ENCODE measurements around the gene HAUS6.
"Not testable (repeated sequence)": the region's sequence is repeated elsewhere in the genome, so short reads cannot be mapped to it uniquely, and the experiment has no call there.

The HAUS6 gene

DNA sequence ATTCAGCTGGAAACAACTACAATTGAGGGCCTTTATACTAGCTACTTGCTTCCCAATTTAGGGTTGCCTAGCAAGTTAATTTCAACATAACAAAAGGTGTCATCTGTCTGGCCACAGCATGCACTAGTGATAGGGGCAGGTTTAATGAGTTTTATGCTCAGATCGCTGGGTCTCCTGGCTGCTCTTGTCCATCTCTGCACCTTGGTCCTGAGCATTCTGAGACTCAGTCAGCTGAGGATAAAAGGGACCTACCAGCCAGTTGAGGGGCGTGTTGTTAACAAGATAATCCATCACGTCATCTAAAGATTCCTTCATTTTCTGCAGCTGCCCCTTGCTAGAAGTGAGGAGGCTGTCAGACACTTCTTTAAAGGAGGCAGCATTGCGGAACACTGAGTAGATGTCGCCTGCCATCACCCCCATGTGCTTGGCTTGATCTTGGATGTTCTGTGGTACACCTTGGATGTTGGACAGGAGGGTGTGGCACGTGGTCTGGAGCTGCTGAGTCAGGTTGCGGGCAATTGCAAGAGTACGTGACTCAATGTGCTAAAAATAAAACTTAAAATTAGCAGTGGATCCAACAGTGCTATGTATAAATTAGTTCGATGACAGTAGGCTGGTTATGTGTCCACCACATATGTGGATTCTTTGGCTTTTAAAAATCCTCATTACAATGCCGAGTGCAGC lies 13.5 kb upstream of the HAUS6 start:
- no peak for DNase-seq

DNA sequence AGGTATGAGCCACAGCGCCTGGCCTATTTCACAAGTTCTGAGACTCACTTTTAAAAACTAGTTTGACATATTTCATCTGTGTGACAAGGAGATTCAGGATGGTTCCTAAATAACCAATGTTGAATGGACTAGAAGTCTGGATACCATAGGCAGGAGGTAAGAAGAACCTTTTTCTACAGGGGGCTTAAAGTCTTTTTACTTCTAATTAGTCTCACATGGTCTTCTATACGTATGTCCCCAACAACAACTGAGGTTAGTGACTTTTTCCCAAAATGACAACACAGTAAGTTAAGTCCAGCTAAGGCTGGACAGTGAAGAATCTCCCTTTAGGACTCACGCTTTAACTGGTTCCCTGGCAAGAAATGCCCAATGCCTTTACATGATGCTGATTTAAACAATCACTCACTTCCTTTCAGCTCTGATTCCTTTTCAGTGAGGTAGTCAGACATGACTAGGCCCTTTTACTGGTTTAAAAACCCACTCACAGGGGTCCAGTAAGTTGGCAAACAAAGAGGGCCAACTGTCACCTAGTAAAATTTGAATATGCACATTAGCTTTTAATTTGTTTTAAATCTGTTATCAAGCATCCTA lies 12.1 kb upstream of the HAUS6 start:
- DNase-seq = no peak

DNA sequence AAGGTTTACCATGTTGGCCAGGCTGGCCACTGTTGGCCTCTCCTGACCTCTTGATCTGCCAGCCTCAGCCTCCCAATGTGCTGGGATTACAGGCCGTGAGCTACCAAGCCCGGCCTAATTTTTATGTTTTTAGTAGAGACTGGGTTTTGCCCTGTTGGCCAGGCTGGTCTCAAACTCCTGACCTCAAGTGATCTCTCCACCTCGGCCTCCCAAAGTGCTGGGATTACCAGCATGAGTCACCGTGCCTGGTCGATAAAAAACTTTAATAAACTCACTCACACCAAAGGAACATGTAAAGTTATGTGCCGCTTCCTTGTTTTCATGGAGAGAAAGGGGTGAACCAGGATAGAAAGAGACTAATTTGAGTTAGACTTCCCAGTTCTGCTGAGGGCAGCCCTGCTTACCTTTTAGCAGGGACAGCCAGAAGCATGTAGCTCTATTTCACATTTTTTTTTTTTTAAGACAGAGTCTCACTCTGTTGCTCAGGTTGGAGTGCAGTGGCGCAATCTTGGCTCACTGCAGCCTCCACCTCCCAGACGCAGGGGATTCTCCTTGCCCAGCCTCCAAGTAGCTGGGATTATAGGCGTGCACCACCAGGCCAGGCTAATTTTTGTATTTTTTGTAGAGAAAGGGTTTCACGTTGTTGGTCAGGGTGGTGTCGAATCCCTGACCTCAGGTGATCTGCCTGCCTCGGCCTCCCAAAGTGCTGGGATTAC lies 11.4 kb upstream of the HAUS6 start:
- DNase-seq = no peak

DNA sequence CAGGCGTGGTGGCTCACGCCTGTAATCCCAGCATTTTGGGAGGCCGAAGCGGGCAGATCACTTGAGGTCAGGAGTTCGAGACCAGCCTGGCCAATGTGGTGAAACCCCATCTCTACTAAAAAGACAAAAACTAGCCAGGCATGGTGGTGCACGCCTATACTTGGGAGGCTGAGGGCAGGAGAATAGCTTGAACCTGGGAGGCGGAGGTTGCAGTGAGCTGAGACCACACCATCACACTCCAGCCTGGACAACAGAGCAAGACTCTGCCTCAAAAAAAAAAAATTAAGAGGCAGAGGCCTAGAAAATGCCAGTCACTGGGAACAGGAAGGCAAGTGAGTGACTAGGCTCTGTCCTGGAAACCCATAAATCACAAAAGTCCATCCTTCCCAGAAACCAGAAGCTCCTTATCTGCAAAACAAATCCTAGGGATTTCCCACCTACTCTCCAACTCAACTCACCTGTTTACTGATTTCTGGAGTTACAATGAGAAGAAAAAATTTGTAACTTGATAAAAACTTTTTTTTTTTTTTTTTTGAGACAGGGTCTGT lies 10.4 kb upstream of the HAUS6 start:
- DNase-seq = not testable (repeated sequence)

DNA sequence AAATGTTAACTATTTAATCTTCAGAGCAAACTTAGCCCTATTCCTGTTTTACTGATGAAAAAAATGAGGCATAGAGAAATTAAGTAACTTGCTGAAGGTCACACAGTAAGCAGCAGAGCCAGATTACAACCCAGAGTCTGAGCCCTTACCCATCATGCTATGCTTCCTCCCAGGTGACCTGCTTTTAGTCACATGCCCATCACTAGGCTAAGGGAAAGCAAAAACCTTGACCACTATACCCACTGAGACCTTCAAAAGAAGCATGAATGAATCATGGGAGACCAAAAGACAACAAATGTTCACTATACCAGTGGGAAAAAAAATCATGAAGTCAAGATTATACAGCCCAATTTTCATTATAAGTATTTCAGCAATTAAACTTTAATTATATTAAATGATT lies 5.3 kb upstream of the HAUS6 start:
- DNase-seq = no peak

DNA sequence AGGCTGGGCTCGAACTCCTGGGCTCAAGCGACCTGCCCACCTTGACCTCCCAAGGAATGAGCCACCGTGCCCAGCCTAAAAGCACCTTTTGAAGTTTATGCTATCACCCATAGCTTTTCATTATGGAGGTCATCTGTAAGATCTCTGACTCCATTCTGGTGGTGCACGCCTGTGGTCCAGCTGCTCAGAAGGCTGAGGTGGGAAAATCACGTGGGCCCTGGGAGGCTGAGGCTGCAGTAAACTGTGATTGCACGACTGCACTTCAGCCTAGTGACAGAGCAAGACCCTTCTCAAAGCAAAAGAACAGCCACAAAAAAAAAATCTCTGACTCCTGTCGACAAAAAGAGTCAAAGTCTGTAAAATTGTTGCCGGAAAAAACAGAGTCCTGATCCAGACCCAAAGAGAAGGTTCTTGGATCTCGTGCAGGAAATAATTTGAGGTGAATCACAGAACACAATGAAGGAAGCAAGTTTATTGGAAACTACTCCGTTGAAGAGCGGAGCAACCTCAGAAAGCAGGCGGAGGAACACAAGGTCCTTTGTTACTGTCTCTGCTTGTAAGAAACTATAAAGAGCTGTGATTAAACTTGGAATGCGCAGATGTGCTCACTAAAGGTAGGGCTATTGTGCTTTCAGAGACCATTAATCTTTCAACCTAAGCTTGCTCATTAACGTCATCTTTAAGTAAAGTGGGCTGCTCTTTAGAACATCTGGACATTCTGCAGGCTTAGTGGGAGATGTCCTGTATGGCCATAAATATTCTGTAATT lies 2.0 kb upstream of the HAUS6 start:
- DNase-seq = no peak

DNA sequence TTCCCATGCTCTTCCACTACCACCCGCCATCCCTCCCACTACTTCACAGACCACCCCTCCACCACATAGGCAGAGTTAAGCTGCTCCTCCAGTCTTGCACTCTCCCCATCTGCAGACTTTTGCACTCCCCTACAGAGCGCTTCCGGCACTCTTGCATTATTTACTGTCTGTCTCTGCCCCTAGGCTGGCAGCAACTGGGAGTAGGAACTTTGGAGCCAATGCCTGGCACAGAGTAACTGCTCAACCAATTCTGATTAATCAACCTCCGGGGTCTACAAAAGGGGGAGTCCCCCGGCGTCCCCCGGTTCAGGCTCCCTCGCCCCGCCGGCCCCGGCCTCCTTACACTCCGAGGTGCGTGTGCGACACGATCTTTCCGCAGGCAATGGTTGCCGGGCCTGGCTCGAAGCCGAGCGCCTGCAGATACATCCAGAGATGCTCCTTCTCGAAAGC lies 498 bp downstream of the HAUS6 start:
- peak; percentile 17 for DNase-seq

DNA sequence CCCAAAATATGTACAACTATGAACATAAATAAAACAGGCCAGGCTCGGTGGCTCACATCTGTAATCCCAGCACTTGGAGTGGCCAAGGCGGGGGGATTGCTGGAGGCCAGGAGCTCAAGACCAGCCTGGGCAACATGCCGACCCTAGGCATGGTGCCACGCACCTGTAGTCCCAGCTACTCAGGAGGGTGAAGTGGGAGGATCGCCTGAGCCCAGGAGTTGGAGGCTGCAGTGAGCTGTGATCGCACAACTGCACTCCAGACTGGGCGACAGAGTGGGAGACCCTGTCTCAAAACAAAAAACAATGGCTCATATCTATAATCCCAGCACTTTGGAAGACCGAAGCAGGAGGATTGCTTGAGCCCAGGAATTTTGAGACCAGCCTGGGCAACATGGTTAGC lies 1.5 kb downstream of the HAUS6 start:
- DNase-seq = no peak

DNA sequence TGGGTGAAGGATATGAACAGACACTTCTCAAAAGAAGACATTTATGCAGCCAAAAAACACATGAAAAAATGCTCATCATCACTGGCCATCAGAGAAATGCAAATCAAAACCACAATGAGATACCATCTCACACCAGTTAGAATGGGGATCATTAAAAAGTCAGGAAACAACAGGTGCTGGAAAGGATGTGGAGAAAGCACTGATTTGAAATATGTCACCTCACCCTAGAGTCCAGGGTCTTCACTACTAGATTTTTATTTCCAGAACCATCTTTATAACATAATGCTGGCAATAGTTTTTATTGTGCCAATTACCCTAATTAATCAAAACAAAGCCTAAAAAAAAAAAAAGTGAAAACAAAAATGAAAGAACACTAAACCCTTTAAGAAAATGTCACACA lies 5.3 kb downstream of the HAUS6 start:
- DNase-seq = not testable (repeated sequence)

DNA sequence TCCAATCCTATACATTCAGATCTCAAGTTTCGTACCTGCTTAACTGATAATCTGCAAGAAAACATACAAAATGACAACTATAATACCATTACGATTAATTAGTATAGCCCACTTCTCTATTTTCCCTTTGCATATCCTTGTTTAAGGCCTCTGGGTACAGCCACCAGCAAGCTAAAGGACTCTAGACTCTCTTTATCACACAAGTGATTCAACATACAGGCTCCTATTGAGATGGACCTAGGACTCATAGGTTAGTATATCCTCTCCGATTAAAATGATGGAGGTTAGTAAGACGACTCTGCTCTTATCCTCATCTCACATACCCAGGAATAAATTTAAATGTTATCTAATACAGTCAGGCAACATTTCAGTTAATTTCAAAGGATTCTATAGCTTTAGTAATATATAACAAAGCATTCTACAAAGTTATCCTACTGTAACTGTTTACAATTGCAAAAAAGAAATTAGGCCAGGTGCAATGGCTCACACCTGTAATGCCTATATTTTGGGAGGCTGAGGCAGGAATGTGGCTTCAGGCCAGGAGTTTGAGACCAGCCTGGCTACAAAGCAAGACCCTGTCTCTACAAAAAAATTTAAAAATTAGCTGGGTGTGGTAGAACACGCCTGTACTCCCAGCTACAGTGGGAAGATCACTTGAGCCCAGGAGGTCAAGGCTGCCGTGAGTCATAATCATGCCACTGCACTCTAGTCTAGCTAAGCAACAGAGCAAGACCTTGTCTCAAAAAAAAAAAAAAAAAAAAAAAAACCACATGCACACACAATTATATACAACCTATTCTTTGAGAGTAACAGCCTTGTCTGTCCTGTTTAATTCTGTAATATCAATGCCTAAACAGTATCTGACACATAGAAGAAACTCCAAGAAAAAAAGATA lies 15.4 kb downstream of the HAUS6 start:
- DNase-seq = no peak

DNA sequence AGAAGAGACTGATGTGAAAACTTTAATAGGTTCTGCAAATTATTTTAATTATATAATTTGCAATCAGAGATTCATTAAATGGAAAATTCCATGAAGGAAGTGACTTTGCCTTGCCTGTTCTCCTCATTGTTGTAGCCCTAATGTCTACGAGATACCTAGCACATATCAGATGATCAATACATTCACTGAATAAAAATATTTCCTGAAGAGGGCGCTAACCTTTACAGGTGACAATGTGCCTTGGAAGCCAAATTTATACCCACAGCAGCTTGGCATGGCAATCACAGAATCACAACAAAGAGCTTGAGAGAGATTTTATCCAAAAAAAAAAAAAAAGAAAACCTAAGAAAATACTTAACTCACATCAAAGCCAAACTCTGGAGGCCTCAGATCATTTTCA lies 17.4 kb downstream of the HAUS6 start:
- DNase-seq = no peak

DNA sequence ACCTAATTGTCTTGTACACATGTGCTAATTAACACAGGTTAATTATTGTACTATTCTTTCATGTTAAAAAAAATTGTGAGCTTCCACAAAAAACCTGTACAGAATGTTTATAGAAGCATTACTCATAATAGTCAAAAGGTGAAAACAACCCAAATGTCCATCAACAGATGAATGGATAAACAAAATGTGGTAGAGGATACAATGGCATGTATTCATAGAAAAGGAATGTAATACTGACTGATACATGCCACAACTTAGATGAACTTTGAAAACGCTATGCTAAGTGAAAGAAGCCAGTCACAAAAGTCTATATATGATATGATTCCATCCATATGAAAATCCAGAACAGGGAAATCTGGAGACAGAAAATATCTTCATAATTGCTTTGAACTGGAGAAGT lies 27.9 kb downstream of the HAUS6 start:
- no peak for DNase-seq

DNA sequence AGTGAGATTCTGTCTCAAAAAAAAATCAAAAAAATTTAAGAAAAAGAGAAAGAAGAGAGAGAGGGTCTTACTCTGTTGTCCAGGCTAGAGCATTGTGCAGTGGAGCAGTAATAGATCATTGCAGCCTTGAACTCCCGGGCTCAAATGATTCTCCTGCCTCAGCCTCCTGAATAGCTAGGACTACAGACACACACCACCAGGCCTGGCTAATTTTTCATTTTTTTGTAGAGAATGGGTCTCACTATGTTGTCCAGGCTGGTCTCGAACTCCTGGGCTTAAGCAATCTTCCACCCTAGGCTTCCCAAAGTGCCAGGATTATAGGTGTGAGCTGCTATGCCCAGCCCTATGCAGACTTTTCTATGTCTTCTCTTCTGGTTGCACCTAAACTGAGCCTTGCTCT lies 28.5 kb downstream of the HAUS6 start:
- no peak for DNase-seq

DNA sequence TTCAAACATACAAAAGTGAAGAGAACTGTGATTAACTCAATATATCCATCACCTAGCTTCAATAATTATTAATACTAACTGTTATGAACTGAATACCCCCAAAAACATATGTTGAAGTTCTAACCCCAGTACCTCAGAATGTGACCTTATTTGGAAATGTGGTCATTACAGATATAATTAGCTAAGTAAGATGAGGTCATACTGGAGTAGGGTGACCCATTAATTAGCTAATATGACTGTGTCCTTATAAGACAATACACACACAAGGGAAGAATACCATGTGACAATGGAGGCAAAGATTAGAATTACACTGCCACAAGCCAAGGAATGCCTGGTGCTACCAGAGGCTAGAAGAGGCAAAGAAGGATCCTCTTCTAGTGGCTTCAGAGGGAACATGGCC lies 45.7 kb downstream of the HAUS6 start:
- DNase-seq = no peak

DNA sequence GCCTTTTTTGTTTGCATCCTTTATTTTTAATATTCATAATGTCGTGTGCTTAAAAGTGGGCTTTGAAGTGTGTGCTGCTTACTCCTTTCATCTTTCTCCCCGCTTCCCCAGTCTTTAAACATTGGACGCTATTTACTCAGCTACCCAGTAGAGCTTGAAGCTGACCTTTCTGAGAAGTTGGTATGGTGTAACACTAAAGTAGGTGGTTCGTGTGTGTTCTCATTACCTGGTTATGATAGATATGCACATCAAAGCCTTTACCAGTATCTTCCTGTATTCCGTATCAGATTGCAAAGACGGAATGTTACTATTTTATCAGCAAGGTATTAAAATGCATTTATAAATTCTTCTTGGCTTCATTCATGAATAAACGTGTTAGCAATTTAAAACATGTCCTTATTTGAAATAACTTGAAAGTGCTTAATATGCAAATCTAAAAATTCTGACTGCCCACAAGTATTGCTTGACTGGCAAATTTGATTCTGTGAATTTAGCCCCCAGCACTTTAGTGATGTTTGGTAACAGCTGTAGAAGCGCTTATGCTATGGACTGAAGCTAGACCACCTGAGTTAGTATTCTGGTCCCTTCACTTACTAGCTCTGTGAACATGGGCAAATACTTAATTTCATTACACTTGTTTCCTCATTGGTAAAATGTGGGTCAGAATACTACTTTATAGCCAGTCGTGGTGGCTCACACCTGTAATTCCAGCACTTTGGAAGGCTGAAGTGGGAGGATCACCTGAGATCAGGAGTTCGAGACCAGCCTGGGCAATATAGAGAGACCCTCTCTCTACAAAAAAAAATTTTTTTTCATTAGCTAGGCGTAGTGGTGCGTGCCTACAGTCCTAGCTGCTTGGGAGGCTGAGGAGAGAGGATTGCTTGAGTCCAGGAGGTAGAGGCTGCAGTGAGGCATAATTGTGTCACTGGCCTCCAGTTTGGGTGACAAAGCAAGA lies 51.8 kb downstream of the HAUS6 start:
- DNase-seq = no peak

DNA sequence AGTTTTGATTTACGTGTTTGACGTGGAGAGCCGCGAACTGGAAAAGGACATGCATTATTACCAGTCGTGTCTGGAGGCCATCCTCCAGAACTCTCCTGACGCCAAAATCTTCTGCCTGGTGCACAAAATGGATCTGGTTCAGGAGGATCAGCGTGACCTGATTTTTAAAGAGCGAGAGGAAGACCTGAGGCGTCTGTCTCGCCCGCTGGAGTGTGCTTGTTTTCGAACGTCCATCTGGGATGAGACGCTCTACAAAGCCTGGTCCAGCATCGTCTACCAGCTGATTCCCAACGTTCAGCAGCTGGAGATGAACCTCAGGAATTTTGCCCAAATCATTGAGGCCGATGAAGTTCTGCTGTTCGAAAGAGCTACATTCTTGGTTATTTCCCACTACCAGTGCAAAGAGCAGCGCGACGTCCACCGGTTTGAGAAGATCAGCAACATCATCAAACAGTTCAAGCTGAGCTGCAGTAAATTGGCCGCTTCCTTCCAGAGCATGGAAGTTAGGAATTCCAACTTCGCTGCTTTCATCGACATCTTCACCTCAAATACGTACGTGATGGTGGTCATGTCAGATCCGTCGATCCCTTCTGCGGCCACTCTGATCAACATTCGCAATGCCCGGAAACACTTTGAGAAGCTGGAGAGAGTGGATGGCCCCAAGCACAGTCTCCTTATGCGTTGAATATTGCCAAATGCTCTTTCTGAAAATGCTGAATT lies 52.6 kb downstream of the HAUS6 start:
- no peak for DNase-seq

DNA sequence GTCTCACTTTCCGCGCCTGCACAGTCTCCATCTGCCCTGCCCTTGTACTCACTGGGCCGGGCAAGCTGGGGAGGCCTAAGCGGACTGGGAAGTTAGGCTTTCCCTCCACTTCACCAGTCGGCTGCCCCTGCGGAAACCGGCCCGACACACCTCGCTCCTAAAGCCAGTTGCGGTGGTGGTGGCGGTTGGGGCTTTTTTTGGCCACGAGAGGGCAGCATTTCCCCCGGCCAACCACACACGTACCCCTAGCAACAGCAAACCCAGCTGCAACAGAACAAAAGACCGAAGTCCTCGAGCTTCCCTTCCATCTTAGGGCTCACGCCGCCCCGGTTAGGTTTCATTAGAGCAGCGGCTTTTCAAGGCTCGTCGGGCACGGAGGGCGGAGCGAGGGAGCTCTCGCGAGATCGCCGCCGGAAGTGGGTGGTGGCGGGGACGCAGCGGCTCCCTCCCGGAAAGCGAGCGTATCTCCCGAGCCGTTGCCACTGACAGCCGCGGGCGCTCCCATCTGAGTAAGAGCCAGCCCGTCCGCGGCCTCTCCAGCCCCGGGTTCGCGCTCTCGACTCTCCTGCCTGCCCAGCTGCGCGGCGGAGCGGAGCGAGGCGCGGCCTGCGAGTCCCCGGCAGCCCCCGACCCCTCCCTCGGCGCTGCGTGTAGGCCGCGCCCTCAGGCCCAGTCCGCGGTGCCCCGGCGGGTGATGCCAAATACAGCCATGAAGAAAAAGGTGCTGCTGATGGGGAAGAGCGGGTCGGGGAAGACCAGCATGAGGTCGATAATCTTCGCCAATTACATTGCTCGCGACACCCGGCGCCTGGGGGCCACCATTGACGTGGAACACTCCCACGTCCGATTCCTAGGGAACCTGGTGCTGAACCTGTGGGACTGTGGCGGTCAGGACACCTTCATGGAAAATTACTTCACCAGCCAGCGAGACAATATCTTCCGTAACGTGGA lies 53.5 kb downstream of the HAUS6 start, which contains the start of gene RRAGA:
Gene RRAGA, plus strand, starts transcription at position 462 of the 951 bp plus-strand sequence. Its CDS starts 233 bp downstream, at position 695.
- peak; percentile 95 for DNase-seq

DNA sequence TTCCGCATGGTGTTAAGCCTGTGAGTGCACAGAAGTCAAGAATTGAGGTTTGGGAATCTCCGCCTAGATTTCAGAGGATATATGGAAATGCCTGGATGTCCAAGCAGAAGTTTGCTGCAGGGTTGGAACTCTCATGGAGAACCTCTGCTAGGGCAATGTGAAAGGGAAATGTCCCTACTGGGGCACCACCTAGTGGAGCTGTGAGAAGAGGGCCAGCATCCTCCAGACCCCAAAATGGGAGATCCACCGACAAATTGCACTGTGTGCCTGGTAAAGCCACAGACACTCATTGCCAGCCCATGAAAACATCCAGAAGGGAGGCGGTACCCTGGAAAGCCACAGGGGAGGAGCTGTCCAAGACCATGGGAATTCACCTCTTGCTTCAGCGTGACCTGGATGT lies 66.1 kb downstream of the HAUS6 start:
- no peak for DNase-seq

DNA sequence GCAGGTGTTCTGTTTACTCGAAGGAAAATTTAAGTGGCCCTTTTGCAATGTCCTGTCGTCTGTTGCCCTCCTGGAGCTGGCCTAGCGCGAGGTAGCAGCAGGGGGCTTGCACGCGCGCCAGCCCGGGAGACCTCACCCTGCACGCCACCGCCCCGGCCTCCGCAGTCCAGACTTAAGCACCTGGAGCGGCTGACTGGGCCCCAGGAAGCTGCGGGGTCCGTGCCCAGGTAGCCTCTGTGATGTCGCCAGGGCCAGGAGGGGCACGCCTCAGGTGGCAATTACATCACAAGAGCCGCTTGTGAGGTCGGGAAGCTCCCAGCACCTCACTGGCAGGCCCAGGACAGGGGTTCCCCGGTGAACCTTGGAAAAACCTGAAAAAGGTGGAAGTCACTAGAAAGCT lies 69.7 kb downstream of the HAUS6 start, which contains the start of gene SAXO1:
Gene SAXO1, minus strand, starts transcription at position 195 of the 400 bp plus-strand sequence. CDS start 301 bp downstream, outside the sequence.
- DNase-seq = no peak

All from activated CD4-positive, alpha-beta T cell treated with anti-CD3 and anti-CD28 coated beads, Interleukin-2, amount 50 U/mL, for 1 hour (primary cell).